SW480 (cell line): ENCODE data around the gene NAA10.
A peak's percentile ranks its signal among the peaks of the same experiment; 100 is the strongest.
"Not testable (repeated sequence)": the region's sequence is repeated elsewhere in the genome, so short reads cannot be mapped to it uniquely, and the experiment has no call there.

Source experiments
- DNase-seq: peaks from one replicate; pipeline ENCODE4 v3.0.0-alpha.2; 2016; ENCODE audit warnings: low spot score

The NAA10 gene

DNA sequence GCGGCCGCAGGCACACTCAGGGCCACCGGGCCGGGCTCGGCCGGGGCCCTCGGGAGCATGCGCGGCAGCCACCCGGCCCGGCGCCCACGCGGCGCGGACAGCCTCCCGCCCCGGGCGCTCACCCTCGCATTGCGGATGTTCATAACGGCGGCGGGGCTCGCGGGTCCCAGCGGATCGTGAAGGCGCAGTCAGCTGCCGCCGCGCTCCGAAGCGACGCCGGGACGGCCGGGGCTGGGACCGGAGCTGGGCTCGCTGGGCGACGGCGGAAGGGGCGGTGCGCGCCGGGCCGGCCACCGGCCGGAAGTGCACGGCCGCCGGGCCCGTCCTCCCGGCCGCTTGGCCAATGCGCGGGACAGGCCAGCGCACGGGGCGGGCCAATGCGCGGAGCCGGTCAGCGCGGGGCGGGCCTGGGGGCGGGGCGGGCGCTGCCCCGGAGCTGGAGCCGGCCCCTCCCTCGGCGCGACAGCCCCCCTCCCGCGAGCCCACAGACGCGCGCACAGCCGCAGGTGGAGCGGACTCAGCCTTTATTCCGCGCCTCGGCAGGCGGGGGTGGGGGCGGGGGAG lies at the start of gene NAA10:
NAA10 (minus strand) TSS at position 276 of the 564 bp plus-strand sequence; CDS start at position 143, 133 bp downstream.
- peak; percentile 75 for DNase-seq

DNA sequence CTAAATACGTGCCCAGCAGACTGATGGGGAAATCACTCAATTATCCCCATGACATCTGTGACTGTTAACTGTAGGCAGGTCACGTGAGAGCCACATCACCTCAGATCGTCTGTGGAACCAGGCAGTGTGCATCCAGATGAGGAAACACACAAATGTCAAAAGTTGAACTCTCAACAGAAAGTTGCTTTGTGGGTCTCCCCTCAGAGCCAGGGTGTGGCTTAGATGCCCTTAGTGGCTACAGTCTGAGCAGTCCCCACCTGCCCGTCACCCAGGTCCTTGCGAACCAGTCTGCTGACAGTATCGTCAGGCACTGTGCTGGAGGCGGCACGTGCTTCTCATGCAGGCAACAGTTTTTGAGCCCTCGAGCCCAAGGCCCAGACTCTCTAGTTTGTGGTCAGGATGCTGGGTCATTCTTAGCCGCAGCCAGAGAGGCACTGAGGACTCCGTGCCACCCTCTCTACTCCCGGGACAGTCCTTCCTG lies 48.5 kb upstream of the NAA10 start:
- DNase-seq: no peak

DNA sequence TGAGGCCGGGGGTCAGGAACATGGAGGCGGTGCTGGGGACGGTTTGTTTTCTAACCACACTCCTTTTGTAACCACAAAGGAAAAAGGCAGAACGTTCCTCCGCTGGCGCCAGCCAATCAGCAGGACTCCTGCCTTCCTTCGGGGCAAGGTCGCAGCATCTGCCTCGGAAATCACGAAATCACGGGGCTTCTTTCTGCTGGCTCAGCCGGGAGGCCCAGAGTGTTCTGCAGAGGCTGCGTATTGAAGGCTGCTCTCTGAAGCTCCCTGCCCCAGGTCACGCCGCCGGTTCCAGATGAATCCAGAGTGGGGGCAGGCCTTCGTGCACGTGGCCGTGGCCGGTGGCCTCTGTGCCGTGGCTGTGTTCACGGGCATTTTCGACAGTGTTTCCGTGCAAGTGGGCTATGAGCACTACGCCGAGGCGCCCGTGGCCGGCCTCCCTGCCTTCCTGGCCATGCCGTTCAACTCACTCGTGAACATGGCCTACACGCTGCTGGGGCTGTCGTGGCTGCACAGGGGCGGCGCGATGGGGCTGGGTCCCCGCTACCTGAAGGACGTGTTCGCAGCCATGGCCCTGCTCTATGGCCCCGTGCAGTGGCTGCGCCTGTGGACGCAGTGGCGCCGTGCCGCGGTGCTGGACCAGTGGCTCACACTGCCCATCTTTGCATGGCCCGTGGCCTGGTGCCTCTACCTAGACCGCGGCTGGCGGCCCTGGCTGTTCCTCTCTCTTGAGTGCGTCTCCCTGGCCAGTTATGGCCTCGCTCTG lies 47.1 kb upstream of the NAA10 start:
- no peak for DNase-seq

DNA sequence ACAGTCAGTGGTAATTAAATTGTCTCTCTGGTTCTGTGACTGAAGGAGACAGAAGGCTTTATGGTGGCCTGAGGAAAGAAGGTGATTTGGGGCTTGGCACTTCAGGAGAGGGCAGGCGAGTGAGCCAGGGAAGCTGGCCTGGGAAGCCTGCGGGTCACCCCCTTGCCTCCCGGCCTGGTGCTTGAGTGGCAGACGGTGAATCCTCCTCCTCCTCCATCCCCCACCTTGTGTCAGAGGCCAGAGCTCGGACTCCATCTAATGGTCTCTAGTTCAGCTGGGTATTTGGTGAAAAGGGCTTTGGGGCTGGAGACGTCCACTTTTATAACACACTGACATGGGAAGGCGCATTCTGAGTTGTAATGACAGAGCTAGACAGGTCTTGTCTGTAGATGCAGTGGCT lies 46.4 kb upstream of the NAA10 start:
- no peak for DNase-seq

DNA sequence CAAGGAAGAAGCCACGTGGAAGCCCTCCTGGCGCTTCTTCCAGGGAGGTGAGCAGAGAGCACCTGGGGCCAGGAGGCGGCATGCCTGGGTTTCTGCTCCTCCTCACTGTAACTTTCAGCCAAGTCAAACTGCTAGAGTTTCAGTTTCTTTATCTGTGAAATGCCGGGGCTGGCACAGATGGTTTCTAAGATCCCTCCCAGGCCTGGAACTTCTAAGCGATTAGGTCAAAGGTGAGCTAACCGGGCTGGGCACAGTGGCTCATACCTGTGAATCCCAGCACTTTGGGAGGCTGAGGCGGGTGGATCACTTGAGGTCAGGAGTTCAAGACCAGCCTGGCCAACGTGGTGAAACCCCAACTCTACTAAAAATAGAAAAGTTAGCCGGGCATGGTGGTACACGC lies 45.6 kb upstream of the NAA10 start:
- DNase-seq: not testable (repeated sequence)

DNA sequence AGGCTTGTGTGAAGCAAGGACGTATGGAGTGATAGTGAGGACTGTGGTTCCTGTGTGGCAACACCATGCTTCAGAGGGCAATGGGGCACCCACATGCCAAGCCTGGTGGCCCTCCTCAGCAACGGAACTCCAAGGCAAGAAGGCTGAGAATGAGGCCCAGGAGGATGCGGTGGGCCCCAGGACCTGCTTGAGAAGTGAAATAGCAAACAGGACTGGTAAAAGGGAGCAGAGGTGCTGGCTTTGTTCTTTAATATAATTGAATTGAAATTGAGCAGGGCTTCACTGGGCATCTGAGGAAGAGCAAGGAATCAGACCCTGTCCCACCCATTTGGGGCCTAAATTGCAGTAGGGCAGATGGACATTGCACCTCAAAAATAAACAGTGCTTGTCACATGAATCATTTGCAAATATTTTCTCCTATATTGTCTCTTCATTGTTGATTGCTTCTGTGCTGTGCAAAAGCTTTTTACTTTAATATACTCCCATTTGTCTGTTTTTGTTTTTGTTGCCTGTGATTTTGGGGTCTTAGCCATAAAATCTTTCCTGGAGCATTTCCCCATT lies 40.0 kb upstream of the NAA10 start:
- no peak for DNase-seq

DNA sequence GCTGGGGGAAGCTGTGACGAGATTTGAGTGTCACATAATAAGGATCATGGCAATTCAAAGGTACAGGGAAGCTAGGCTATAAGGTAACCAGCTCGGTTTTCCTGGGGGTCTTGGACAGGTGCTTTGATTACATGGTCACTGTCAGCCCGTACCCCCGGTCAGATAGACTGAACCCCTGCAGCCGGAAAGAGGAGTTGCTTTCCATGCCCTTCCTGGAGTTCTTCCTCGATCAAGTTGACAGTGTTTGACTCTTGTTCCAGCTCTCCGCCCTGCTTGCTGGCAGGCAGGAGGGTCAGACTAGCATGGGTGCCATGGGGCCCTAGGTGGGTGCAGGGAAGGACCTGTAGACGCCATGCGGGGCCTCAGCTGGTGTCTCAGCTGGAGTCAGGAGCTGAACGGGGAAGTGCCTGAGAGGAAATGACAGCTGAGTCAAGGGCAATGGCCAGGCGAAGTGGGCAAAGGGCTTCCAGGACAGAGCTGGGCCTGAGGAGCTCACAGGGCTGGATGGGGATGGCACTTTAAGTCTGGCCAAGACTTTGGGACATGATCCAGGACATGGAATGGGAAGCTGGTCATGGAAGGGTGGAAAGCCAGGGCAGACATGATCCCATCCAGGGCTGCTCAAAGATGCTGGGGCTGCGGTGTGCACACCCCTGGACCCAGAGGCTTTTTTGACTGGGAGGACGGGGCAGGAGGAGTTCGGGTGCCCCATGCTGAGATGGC lies 39.3 kb upstream of the NAA10 start:
- DNase-seq: no peak

DNA sequence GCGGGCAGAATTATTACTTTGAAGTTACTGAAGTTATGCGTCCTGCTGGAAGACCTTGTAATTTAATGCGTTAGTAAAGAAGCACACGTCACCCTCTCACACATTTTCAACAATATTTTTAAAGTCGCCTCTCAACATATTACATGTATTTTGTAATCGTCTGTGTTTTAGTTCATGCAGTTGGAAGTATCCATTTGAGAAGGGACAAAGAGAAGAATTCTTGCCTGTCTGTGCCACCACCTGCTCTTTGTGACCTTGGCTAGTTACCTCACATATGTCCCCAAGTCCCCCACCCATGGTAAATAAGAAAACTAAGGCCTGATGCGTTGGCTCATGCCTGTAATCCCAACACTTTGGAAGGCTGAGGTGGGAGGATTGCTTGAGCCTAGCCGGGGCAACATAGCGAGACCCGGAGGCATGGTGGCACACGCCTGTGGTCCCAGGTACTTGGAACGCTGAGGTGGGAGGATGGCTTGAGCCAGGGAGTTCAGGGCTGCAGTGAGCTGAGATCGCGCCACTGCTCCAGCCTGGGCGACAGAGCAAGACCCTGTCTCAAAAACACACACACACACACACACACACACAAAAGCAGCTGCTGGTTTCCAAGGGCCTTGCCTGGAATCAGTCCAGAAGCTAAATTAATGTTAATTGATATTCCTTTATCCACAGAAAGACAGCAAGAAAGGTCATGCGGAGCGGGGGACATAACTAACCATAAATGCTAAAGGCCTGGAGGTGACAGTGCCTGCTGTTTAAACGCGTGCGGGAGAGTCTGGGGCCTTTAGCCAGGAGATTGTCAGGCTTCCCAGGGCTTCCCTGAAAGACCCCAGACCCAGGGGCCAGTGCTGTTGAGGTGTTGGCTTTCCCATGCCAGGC lies 38.5 kb upstream of the NAA10 start:
- no peak for DNase-seq

DNA sequence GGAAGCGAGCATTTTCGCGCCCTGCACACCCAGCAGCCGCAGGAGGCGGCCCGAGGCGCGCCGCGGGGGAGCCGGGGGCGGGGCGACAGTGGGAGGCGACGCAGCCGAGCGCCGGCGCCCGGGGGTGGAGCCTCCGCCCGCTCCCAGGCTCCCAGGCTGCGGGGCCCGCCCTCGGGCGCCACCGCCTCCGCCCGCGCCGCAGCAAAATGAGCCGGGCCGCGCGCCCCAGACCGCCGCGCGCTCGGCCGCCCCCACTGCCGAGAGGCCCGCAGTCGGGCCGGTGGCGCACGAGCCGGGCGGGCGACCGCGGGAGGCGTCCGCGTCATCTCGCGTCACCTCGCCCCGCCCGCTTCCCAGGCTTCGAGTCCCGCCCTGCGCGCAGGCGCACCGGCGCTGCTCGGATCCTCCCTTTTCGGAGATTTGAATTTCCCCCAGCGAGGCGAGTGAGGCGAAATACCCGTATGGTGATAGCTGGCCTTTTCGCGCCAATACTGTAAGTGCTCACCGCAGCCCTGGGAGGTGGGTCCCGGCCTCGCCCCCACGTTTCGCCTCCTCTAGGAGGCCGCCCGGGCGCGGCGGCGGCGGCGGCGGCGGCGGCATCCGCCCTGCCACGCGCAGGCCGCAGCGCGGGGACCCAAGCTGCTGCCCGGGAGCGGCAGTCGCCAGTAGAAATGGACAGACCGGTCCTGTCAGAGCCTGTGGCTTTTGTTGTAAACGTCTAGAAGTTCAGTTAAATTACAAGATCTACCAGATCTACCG lies 37.7 kb upstream of the NAA10 start, which contains the start of gene TMEM187:
TMEM187 (plus strand) TSS at position 387 of the 759 bp plus-strand sequence. CDS start 9,309 bp downstream, outside the sequence.
- DNase-seq: peak; percentile 90

DNA sequence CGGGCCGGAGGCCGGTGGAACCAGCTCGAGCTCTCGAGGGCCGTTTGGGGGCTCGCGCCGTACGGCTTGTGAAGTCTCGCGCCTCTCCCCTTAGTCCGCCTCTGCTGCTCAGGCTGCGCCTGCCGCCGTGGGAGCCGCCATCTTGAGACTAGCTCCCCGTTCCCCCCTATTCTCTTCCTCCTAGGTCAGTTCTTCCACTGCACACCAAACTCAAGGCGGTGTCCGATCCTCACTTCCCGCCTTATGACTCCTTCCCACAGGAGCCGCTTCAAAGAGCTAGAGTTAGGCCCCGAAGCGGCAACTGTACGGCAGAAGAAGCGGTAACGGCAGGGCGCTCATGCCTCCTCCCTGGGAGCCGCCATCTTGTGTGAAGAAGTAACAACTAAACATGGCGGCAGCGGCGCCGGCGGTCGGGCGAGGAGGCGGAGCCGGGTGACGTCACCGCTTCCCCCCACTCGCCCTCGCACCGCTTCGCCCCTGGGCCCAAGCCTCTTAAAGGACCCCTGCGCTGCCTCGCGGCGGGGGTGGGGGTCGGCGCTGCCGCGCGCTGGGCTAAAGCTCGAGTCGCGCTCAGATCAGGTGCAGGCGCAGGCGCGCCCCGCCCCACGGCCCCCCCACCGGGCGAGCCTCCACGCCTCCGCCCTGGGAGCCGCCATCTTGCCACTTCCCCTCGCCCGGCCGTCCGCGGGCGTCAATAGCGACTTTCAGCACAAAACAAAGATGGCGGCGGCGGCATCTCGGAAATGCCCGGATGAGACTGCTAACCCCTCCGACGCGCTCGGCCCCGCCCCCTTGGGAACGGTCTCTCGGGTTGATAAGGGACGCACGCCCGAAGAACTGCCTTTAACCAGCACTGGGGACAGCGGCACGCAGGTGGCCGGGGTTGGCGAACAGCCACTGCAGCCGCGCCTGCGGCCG lies 36.9 kb upstream of the NAA10 start, which contains the start of gene HCFC1:
HCFC1 (minus strand) TSS at position 369 of the 918 bp plus-strand sequence. CDS start 978 bp downstream, outside the sequence.
- peak; percentile 85 for DNase-seq

DNA sequence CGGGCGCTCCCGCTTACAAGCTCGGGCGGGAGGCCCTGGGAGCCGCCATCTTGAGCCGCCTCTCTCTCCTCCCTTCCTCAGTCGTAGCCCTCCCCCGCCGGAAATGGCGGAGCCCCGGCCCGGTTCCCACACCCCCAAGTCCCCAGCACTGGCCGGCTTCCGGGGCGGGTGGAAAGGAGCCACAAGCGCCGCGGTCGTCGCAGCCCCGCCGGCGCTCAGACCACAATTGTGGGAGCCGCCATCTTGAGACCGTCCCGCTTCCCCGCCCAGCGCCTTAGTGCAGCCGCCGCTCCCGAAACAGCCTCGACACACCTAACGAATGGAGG lies 36.2 kb upstream of the NAA10 start:
- peak; percentile 82 for DNase-seq

DNA sequence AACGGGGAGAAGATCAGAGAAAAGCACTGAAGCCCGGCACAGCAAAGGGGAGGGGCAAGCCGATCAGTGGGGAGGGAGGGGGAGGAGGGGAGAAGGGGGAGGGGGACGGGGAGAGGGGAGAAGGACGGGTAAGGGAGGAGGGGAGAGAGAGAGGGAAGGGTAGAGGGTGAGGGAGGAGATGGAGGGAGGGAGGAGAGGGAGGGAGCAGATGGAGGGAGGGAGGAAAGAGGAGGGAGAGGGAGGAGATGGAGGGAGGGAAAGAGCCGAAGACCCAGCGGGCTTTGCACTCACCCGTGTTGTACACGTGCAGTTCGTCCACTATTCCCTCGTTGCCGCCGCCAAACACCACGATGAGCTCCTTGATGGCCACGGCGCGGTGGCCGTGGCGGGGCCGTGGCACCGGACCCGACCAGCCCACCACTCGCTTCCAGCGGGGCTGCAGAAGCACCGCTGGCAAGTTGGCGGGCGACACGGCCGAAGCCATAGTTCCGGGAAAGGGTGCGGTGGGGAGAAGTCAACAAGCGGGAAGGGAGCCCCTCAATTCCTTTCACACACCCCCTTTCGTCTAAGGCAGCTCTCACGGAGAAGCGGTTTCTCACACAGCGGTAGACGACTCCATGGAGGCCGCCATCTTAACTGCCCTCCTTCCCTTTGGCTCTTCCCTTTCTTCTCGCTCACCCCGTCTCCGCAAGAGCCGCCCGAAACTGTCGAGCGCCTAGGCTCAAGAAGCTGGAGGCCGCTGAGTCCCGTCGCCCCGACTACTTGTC lies 35.7 kb upstream of the NAA10 start:
- DNase-seq: peak; percentile 32

DNA sequence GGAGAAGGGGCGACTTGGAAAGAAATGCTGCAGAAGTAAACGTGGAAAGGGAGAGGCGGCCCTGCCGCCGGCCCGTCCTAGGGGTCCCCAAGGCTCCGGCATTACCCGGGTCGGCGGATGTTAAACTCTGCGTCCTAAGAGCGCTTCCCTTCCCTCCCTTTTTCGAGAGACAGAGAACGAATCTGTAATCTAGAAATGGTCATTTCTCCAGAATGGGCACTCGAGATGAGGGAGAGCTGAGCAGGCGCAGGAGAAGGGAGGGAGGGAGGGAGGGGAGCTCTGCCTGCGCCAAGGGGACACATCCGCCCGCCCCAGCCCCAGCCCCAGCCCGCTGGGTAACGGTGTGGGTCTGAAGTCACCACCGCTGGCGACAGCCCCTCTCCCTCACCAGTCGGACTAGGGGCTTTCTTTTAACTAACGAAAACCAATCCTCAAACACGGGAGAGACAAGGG lies 35.1 kb upstream of the NAA10 start:
- DNase-seq: no peak

DNA sequence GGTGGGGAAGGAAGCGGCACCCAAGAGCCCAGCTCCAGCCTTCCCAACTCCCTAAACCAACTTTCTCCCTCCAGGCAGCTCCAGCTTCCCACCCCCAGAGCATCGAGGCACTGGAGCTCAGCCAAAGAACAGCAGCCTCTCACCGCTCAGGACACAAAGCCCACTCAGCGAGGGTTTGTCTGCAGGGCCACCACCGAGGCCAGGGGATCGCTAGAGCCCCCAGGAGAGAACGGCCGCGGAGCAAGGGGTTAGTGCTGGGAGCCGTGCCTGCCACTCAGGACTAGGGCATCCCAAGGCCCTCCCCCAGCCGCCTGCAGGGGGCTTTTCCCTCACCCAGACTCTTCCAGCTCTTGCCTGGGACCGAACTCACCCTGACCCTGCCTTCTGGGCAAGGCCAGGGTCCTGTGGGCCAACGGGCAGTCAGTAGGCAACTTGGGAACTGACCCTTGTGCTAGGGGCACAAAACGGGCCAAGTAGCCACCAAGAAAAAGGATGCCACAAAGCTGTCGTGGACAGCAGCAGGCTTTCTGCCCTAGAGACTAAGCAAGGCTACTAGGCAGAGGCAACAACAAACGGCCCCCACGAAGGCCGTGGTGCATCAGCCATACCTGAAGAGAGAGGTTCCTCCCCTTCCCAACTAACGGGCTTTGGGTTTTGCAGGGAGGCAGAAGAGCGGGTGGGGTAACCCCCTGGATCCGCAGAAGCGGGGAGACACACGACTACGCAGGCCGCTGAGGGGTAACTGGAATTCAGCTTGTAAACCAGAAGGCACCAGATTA lies 34.5 kb upstream of the NAA10 start:
- DNase-seq: no peak

DNA sequence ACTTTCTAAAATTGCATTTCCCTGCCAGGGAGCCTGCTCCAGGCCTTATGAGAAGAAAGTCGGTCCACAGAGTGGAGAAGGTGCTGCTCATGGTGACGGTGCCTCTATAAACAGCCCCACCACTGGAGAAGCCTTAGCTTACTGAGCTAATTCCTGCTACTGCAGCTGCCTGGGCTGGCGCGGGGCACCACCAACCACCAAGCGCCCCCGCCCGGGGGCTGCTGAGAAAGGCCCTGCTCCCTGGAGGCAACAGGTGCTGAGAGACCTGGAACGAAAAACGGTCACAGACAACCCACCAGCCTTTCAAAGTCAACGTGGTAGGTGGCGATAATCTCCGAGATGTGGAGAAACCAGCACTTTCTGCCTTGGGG lies 33.9 kb upstream of the NAA10 start:
- DNase-seq: no peak

DNA sequence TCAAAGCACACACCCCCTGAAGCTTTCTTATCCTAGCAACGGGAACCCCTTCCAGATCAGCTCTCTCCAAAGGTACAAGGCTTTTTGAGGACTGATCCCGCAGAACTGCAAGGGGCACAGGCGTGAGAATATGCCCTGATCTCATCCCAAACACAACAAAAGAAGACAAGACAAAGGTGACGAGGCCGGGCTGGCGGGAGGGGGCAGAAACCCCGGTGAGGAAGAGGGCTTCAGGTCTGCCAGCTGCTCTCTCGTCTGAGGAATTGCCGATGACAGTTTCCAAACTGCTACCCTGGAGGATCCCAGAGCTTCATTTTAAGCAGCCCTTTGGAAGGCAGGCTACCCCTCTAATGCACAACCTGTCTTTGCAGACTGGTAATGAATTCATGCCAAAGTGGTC lies 33.4 kb upstream of the NAA10 start:
- no peak for DNase-seq

DNA sequence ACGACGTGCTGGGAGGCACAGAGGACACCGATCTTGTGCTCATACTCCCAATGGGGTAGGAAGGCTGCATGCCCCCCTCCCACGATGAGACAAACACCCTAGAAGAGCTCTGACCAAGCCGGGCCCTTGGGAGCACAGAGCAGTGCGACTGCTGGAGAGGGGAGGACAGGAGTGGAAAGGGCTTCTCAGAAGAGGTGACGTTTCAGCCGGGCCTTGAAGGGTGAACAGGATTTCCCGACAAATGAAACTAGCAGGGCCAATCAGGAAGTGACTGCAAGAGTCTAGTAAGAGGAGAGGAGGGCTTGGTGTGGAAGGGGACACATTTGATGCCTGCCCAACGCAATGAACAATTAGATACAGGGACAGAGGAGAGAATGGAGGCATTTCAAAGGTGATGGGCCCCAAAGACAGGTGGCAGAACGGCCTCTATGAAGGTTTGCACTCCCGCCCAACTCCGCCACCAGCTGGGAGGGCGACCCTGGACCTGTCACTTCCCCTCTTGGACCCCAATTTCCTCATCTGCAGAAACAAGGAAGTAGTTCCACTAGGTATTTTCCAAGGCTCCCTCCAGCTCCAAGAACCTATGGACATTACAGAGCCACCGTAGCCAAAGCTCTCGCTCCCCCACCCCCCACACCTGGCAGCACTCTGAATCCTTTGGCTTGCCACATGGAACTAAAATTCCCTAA lies 32.8 kb upstream of the NAA10 start:
- no peak for DNase-seq
